Measurements from ENCODE around the gene LRRC15.

The LRRC15 gene

DNA sequence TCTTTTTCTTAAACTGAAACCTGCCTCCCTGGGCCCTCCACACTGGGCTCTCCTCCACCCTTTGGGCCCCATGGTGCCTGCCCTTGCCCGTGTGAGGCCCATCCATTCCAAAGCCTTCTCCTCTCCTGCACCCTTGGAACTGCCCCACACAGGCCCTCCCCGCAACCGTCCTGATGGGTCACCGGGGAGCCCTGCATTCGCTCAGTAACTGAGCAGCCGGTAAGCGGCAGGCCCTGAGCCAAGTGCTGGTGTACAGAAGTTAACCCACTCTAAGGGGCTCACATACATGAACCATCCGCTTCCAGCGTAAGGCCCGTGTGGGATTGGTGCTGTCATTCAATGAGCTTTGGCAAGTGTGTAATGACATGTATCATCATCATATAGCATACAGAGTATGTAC, 5.4 kb upstream of the LRRC15 start:
- no peak overlapping the region for H3K4me3 ChIP-seq (ENCODE audit: low read depth, low read length)
- no peak for DNase-seq (ENCODE audit: low read depth)
- TF ChIP-seq, protein P1, sequence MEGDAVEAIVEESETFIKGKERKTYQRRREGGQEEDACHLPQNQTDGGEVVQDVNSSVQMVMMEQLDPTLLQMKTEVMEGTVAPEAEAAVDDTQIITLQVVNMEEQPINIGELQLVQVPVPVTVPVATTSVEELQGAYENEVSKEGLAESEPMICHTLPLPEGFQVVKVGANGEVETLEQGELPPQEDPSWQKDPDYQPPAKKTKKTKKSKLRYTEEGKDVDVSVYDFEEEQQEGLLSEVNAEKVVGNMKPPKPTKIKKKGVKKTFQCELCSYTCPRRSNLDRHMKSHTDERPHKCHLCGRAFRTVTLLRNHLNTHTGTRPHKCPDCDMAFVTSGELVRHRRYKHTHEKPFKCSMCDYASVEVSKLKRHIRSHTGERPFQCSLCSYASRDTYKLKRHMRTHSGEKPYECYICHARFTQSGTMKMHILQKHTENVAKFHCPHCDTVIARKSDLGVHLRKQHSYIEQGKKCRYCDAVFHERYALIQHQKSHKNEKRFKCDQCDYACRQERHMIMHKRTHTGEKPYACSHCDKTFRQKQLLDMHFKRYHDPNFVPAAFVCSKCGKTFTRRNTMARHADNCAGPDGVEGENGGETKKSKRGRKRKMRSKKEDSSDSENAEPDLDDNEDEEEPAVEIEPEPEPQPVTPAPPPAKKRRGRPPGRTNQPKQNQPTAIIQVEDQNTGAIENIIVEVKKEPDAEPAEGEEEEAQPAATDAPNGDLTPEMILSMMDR (IDR thresholded peaks at IDR 0.05; ENCODE audit: low read depth, low read length, missing control alignments) = no peak

- H3K4me3 ChIP-seq (ENCODE audit: low read depth, low read length) = no peak overlapping the region
- TF ChIP-seq, protein P1 (IDR thresholded peaks at IDR 0.05; ENCODE audit: low read depth, low read length, missing control alignments) = no peak
- no peak for DNase-seq (ENCODE audit: low read depth)
These were observed 4.4 kb upstream of the LRRC15 start for GRCh38 chr3:194373899-194374298.

- TF ChIP-seq, protein P1 (IDR thresholded peaks at IDR 0.05; ENCODE audit: low read depth, low read length, missing control alignments) = no peak
- DNase-seq (ENCODE audit: low read depth) = no peak
- H3K4me3 ChIP-seq (ENCODE audit: low read depth, low read length) = no peak overlapping the region
These were observed 3.5 kb upstream of the LRRC15 start for GRCh38 chr3:194373028-194373427.

- H3K4me3 ChIP-seq (ENCODE audit: low read depth, low read length) = no peak overlapping the region
- DNase-seq (ENCODE audit: low read depth) = no peak
- TF ChIP-seq, protein P1 (IDR thresholded peaks at IDR 0.05; ENCODE audit: low read depth, low read length, missing control alignments) = no peak
These were observed 1.2 kb upstream of the LRRC15 start for GRCh38 chr3:194370753-194371152.

- TF ChIP-seq, protein P1 (IDR thresholded peaks at IDR 0.05; ENCODE audit: low read depth, low read length, missing control alignments) = no peak
These were observed 625 bp downstream of the LRRC15 start for GRCh38 chr3:194368918-194369317.

DNA sequence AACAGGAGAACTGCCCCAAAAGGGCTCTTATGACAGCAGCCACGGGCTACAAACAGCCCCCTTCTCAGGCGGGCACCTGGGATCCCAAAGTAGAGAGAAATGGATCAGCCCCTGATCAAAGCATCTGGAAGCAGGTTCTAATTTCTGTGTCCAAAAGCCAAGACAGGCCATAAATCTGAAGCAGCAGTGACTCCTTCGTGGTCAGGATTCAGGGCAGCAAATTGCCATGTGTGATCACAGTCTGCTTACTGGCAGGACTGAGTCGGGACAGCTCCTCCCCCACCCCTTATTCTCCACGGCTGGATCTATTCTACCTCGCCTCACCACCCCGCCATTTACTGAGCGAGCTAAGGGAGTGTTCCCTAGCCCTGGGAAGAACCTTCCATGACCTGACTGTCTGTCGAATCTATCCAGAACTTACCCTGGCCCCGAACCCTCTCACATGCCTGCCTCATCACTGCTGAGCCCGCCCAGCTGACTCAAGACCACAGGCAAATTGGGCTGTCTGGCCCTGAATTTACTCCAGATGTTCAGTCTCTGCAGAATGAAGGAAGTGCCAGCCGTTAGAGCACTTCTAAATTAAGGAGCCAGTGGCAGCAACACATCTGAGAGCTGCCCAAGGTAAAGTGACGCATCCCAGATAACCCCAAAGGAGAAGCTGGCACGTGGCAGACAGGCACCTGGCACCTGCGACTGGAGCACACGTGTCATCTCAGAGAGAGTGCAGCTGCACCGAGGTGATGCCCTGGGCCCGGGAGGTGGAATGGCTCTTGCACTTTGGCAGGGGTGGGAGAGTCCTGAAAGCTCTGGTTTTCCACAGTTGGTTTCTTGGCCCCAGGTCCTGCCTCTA, 1.3 kb downstream of the LRRC15 start:
- no peak for DNase-seq (ENCODE audit: low read depth)
- TF ChIP-seq, protein P1 (IDR thresholded peaks at IDR 0.05; ENCODE audit: low read depth, low read length, missing control alignments) = no peak
- H3K4me3 ChIP-seq (ENCODE audit: low read depth, low read length) = no peak overlapping the region

More at GRCh38 chr3:194368918-194369317, 625 bp downstream of the LRRC15 start:
- H3K4me3 ChIP-seq (ENCODE audit: low read depth, low read length) = no peak overlapping the region
- DNase-seq (ENCODE audit: low read depth) = no peak

All from GM12864 (cell line).